Body of pancreas (tissue), 4 donors: Measurements from ENCODE around the gene ENAH. TPM values are rescaled to one million over a fixed set of nuclear protein-coding genes. Genes with fewer than 3 reads are reported as not detected.
A peak's percentile ranks its signal among the peaks of the same experiment; 100 is the strongest.
"Not testable (repeated sequence)": the region's sequence is repeated elsewhere in the genome, so short reads cannot be mapped to it uniquely, and the experiment has no call there.

Source experiments
- ATAC-seq: fragments of 150-250 bp; one replicate; pipeline ENCODE4 v1.9.1; 2016
- DNase-seq, 4 donors: peaks; one replicate each; pipeline ENCODE4 v3.0.0-alpha.2; 2019
- H3K27ac ChIP-seq, 4 donors: fragments of 200-600 bp; sonication (generic); 1 replicate in 3 of 4; 2 replicates in 1 of 4; pipeline versions ENCODE4 v1.5.1 to v1.6.1; 2016 to 2019; ENCODE audit warnings: mild to moderate bottlenecking in 1 of 4, mixed read lengths in 1 of 4, moderate library complexity in 1 of 4
- H3K27me3 ChIP-seq, 2 donors: fragments of 200-600 bp; sonication (generic); one replicate each; pipeline ENCODE4 v1.6.0; 2016; ENCODE audit warnings: mild to moderate bottlenecking in 1 of 2
- H3K36me3 ChIP-seq, 2 donors: fragments of 200-600 bp; sonication (generic); replicated peaks in 1 of 2; 2 replicates each; pipeline ENCODE4 v1.5.1; 2016; ENCODE audit warnings: low read depth in 2 of 2; ENCODE audit not compliant: insufficient read depth in 1 of 2
- H3K4me1 ChIP-seq: fragments of 200-600 bp; sonication (generic); one replicate; pipeline ENCODE4 v1.6.0; 2016
- H3K4me3 ChIP-seq, 2 donors: fragments of 200-600 bp; sonication (generic); 1 replicate in 1 of 2; 2 replicates in 1 of 2; pipeline ENCODE4 v1.5.1; 2016 to 2019
- H3K9me3 ChIP-seq, 3 donors: fragments of 200-600 bp; sonication (generic); 1 replicate in 2 of 3; 2 replicates in 1 of 3; pipeline ENCODE4 v1.5.1; 2016
- POLR2A ChIP-seq, 3 donors: fragments of 450-650 bp; IDR thresholded peaks; one replicate each; pipeline ENCODE4 v1.6.1; 2016; ENCODE audit warnings: antibody characterized with exemption in 3 of 3, mild to moderate bottlenecking in 2 of 3
- WGBS, 2 donors: methylation state at CpG; one replicate each; pipeline ENCODE4 v1.1.5; 2017; 5-methylcytosine and 5-hydroxymethylcytosine counted together
- intact Hi-C: fragments of 100-400 bp; cut with DNase I; formaldehyde crosslinking; loops from one replicate; pipeline ENCODE4 v1.15.1; 2023
- total RNA-seq, 2 donors: library from RNA; depleted of rRNA; stranded (reverse); fragments of >200 nt; gene quantifications; one replicate each; pipeline ENCODE4 v1.1.0, GENCODE V29; 2016
- TF ChIP-seq, protein P1 (sequence below), 7 experiments: fragments of 450-650 bp in 4 of 7; fragments of 200-600 bp in 3 of 7; sonication (generic) in 3 of 7; IDR thresholded peaks; one replicate each; pipeline ENCODE4 v1.5.1; 2016 to 2019; ENCODE audit warnings: antibody characterized with exemption in 7 of 7

Gene ENAH
- total RNA-seq, 2 donors from 2014 or later, result 21.1 to 28.8 TPM

- WGBS, 2 donors, result 58 to 83% methylated on average over 2 of the region's 2 CpGs
- DNase-seq (no peak), ATAC-seq (no peak)
- no peak overlapping the region for H3K27ac ChIP-seq
- TF ChIP-seq POLR2A (IDR thresholded peaks at IDR 0.05), result no peak
- no peak overlapping the region for H3K4me3 ChIP-seq
- H3K36me3 ChIP-seq, result no peaks in the 10 kb centered on the region
- no peaks in the 10 kb centered on the region for H3K4me1 ChIP-seq
- no peaks in the 10 kb centered on the region for H3K9me3 ChIP-seq
- no peaks in the 10 kb centered on the region for H3K27me3 ChIP-seq
- intact Hi-C loops, result no loop called here
Observed at GRCh38 chr1:225617956-225618355, 35.0 kb downstream of the ENAH start.

DNA sequence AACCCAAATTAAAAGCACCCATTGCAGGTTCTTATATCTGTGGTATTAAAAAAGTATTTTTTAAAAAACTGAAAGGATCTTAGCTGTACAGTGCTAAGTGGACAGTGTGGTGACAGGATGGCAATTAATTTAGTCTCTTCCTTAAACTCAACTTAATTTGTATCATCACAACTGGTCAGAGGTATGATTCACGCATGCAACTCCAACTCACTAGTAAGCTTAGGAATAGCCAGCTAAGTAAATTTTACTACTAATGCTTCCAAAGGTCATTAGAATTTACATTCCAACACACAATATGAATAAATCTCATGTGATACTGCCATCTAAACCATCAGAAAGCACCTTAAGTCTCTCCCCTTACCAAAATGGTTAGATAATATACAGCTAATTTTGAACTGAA is 35.4 kb downstream of the ENAH start:
- H3K4me3 ChIP-seq, result no peak overlapping the region
- DNase-seq (no peak), ATAC-seq (no peak)
- intact Hi-C loops, result no loop called here
- no peaks in the 10 kb centered on the region for H3K9me3 ChIP-seq
- no peaks in the 10 kb centered on the region for H3K27me3 ChIP-seq
- peaks cover 2% of the 10 kb centered on the region for H3K4me1 ChIP-seq
- no peaks in the 10 kb centered on the region for H3K36me3 ChIP-seq
- TF ChIP-seq, protein P1, sequence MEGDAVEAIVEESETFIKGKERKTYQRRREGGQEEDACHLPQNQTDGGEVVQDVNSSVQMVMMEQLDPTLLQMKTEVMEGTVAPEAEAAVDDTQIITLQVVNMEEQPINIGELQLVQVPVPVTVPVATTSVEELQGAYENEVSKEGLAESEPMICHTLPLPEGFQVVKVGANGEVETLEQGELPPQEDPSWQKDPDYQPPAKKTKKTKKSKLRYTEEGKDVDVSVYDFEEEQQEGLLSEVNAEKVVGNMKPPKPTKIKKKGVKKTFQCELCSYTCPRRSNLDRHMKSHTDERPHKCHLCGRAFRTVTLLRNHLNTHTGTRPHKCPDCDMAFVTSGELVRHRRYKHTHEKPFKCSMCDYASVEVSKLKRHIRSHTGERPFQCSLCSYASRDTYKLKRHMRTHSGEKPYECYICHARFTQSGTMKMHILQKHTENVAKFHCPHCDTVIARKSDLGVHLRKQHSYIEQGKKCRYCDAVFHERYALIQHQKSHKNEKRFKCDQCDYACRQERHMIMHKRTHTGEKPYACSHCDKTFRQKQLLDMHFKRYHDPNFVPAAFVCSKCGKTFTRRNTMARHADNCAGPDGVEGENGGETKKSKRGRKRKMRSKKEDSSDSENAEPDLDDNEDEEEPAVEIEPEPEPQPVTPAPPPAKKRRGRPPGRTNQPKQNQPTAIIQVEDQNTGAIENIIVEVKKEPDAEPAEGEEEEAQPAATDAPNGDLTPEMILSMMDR (IDR thresholded peaks at IDR 0.05), result no peak
- no peak for TF ChIP-seq POLR2A (IDR thresholded peaks at IDR 0.05)
- 76 to 80% methylated on average over 1 of the region's 1 CpG for WGBS, 2 donors
- H3K27ac ChIP-seq, result no peak overlapping the region

DNA sequence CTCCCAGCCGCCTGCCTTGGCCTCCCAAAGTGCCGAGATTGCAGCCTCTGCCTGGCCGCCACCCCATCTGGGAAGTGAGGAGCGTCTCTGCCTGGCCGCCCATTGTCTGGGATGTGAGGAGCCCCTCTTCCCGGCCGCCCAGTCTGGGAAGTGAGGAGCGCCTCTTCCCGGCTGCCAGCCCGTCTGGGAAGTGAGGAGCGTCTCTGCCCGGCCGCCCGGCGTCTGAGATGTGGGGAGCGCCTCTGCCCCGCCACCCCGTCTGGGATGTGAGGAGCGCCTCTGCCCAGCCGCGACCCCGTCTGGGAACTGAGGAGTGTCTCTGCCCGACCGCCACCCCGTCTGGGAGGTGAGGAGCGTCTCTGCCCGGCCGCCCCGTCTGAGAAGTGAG is 37.5 kb downstream of the ENAH start:
- H3K9me3 ChIP-seq, DNase-seq, H3K27ac ChIP-seq, intact Hi-C loops, H3K4me3 ChIP-seq, ATAC-seq, H3K36me3 ChIP-seq, H3K27me3 ChIP-seq: not testable (repeated sequence)
- peaks cover 16% of the 10 kb centered on the region for H3K4me1 ChIP-seq
- WGBS, 2 donors, result 96 to 100% methylated on average over 2 to 18 of the region's 29 CpGs

GRCh38 chr1:225613006-225613405 is 39.9 kb downstream of the ENAH start:
- Histone ChIP-seq H3K27ac (peak overlapping the region in 2 of 4 donors; percentile 16 to 19), H3K27me3 (no peaks in the 10 kb centered on the region), H3K4me1 (peaks cover 30% of the 10 kb centered on the region), H3K4me3 (no peak overlapping the region), H3K9me3 (no peaks in the 10 kb centered on the region), H3K36me3 (no peaks in the 10 kb centered on the region)
- no peak for TF ChIP-seq POLR2A (IDR thresholded peaks at IDR 0.05)
- TF ChIP-seq, protein P1 (IDR thresholded peaks at IDR 0.05), result no peak
- WGBS, 2 donors, result 74 to 87% methylated on average over 3 of the region's 3 CpGs
- DNase-seq (no peak), ATAC-seq (no peak)
- intact Hi-C loops, result no loop called here

DNA sequence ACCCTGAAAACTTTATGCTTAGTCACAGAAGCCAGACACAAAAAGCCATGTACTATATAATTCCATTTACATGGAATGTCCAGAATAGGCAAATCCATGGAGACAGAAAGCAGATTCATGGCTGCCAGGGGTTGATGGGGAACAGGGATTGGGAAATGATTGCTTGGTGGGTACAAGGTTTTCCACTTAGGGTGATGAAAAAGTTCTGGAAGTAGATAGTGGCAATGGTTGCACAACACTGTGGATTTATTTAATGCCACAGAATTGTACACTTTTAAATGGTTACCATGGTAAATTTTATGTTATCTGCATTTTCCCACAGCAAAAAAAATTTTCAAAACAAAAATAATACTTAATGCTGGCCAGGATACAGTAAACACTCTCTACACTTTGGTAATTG is 40.6 kb downstream of the ENAH start:
- ATAC-seq (no peak), DNase-seq (no peak)
- H3K27ac ChIP-seq, result peak overlapping the region in 2 of 4 donors; percentile 19 to 37

More for the DNA sequence above, 40.6 kb downstream of the ENAH start:
- Histone ChIP-seq H3K36me3 (no peaks in the 10 kb centered on the region), H3K4me3 (no peak overlapping the region), H3K9me3 (no peaks in the 10 kb centered on the region), H3K4me1 (peaks cover 36% of the 10 kb centered on the region), H3K27me3 (no peaks in the 10 kb centered on the region)
- intact Hi-C loops, result no loop called here
- TF ChIP-seq, protein P1 (IDR thresholded peaks at IDR 0.05), result no peak
- TF ChIP-seq POLR2A (IDR thresholded peaks at IDR 0.05), result no peak
